GM21825 (cell line): Measurements from ENCODE around the gene FBXO3.
"Not testable (repeated sequence)": the region's sequence is repeated elsewhere in the genome, so short reads cannot be mapped to it uniquely, and the experiment has no call there.

Experiments
- ATAC-seq: cut with Tn5 transposase; IDR thresholded peaks from one replicate; pipeline ENCODE4 v1.9.1; 2021; ENCODE audit warnings: mild to moderate bottlenecking, moderate library complexity; ENCODE audit not compliant: unreplicated experiment

Gene FBXO3

GRCh38 chr11:33773987-33774735 is at the start of gene FBXO3:
FBXO3 (minus strand) TSS chr11:33774520; CDS start chr11:33774497, 23 bp downstream.
- peak; percentile 57 for ATAC-seq

GRCh38 chr11:33822981-33823380 is 48.7 kb upstream of the FBXO3 start:
- not testable (repeated sequence) for ATAC-seq

- ATAC-seq = no peak
Measured at GRCh38 chr11:33819278-33820035, 45.1 kb upstream of the FBXO3 start.

GRCh38 chr11:33808228-33808828 is 34.0 kb upstream of the FBXO3 start:
- no peak for ATAC-seq

GRCh38 chr11:33804471-33804870 is 30.2 kb upstream of the FBXO3 start:
- no peak for ATAC-seq

GRCh38 chr11:33802194-33802950 is 28.1 kb upstream of the FBXO3 start:
- peak; percentile 55 for ATAC-seq

- ATAC-seq = no peak
Measured at GRCh38 chr11:33801821-33802193, 27.5 kb upstream of the FBXO3 start.

GRCh38 chr11:33797879-33798278 is 23.6 kb upstream of the FBXO3 start:
- ATAC-seq = no peak

GRCh38 chr11:33790040-33790439 is 15.7 kb upstream of the FBXO3 start:
- no peak for ATAC-seq

GRCh38 chr11:33788095-33788494 is 13.8 kb upstream of the FBXO3 start:
- ATAC-seq = not testable (repeated sequence)

- ATAC-seq = no peak
Measured at GRCh38 chr11:33787076-33787475, 12.8 kb upstream of the FBXO3 start.

GRCh38 chr11:33785609-33786008 is 11.3 kb upstream of the FBXO3 start:
- no peak for ATAC-seq

- ATAC-seq = no peak
Measured at GRCh38 chr11:33779849-33780528, 5.7 kb upstream of the FBXO3 start.

- no peak for ATAC-seq
Measured at GRCh38 chr11:33778675-33779074, 4.4 kb upstream of the FBXO3 start.

- no peak for ATAC-seq
Measured at GRCh38 chr11:33777906-33778305, 3.6 kb upstream of the FBXO3 start.

- peak; percentile 37 for ATAC-seq
Measured at GRCh38 chr11:33775832-33776470, 1.6 kb upstream of the FBXO3 start.

GRCh38 chr11:33775467-33775807 is 1.1 kb upstream of the FBXO3 start:
- no peak for ATAC-seq

GRCh38 chr11:33774736-33775466 is 581 bp upstream of the FBXO3 start:
- no peak for ATAC-seq

GRCh38 chr11:33773404-33773986 is 825 bp downstream of the FBXO3 start:
- peak; percentile 29 for ATAC-seq
